RKO (cell line): ENCODE measurements around the gene CELF3.
"Not testable (repeated sequence)": the region's sequence is repeated elsewhere in the genome, so short reads cannot be mapped to it uniquely, and the experiment has no call there.

Experiments
- DNase-seq: peaks from one replicate; pipeline ENCODE4 v3.0.0-alpha.2; 2016; ENCODE audit warnings: low spot score

The CELF3 gene

DNA sequence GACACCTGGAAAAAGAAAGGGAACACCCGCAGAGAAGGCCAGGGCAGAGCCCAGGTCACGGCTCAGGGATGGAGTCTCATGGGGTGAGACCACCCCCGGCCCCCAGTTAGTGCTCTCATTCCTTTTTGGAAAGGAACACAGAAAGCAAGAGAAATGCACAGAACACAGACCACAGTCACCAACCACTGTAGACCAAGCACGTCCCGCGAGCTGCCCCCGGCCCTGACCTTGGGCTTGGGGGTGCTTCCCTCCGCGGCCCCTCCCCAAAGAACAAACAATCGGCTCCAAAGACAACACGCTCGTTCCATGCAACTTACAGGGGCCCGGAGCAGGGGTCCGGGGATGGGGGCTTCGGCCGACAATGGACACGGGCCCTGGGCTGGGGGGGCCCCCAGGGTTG, 12.8 kb downstream of the CELF3 start:
- no peak for DNase-seq

DNA sequence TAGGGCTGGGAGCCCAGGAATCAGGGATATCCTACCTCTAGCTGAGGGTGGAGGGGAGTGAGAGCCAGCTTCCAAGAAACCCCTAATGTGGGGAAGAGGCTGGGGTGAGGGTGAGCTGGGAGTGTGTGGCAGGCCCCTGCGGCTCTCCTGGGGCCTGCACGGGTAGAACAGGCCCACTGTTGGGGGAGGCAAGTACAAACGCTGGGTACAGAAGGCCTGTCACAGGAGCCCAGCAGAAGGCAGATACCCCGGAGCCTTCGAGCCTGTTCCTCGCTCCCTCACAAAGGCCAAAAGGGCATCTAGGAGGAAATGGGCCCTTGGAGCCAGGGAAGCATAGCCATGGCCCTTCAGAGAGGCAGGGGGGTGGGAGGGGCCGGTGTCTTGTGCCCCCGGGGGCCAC, 13.7 kb downstream of the CELF3 start:
- no peak for DNase-seq

DNA sequence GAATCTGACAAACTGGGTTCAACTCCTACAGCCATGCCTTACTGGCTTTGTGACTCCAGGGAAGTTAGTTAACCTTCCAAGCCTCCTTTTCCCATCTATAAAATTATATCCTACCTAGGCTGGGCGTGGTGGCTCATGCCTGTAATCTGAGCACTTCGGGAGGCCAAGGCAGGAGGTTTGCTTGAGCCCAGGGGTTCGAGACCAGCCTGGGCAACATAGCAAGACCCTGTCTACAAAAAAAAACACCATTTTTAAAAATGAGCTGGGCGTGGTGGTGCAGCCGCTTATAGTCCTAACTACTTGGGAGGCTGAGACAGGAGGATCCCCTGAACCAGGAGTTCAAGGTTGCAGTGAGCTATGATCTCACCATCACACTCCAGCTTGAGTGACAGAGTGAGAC, 15.1 kb downstream of the CELF3 start:
- no peak for DNase-seq

DNA sequence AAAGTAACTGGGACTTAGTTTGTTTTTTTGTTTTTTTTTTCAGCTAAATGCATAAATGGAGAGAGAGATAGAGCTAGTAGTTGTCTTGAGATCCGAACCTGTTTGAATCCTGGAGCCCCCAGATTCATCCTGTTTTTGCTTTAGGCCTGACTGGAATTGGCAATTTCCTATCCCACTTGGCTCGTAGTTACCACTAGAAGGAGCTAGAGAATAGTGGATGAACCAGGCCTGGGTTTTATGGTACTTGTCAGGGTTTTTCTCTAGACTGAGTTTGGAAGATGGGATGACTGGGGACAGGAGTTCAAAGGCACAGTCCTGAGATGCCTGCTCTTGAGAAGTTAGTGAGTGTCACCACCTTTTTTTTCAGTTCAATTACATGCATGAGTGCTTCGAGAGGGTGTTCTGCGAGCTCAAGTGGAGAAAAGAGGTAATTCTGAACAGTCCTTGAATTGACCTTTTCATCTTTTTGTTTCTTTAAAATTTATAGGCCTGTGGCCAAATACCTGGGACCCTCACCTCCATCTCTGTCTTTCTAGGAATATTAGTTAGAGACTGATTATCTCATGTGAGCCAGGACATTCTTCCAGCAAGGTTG, 23.4 kb downstream of the CELF3 start:
- peak; percentile 61 for DNase-seq

DNA sequence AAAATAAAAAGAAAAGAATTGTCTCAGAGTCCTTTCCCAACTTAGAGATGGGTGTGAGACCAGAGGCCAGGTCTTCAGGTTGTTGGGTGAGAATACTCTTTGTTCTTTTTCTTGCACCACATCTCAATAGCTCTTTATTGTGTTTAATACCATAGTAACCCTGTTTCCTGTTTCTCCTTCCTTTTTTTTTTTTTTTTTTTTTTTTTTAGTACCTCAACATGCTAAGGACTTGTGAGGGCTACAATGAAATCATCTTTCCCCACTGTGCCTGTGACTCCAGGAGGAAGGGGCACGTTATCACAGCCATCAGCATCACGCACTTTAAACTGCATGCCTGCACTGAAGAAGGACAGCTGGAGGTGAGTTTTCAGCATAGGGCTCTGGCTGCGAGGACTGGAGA, 24.4 kb downstream of the CELF3 start:
- no peak for DNase-seq

DNA sequence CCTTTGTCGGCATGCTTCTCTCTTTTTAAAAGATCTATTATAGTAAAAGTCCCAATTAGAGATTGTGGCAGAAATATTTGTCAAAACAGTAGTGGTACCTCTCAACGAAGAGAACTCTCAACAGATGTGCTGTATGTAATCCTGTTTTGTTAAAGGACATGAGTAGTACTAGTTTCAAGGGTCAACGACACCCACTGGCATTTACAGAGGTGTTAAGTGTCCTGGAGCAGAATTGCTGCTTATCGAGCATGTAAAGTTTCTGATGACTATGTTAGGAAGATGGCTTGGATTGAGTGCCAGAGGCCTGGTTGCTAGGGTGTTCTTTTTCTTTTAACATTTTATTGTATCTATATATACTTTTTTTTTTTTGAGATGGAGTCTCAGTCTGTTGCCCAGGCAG, 27.1 kb downstream of the CELF3 start:
- DNase-seq = no peak

DNA sequence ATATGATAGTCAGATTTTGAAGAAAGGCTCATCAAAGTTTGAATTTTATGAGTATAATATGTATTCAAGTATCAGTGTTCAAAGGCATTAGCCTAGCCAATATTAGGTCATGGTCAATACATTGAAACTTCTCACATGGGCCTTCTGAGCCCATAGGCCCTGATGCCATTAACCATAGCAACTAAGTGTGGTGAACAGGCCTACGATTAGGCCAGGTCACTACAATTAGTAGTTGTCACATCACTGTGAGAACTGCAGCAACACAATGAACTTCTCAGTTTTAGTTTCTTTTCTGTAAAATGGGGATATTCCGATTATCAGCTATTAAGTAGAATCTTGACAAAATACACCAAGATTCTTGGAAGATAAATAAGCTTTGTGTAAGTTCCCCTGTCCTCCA, 30.0 kb downstream of the CELF3 start:
- no peak for DNase-seq

DNA sequence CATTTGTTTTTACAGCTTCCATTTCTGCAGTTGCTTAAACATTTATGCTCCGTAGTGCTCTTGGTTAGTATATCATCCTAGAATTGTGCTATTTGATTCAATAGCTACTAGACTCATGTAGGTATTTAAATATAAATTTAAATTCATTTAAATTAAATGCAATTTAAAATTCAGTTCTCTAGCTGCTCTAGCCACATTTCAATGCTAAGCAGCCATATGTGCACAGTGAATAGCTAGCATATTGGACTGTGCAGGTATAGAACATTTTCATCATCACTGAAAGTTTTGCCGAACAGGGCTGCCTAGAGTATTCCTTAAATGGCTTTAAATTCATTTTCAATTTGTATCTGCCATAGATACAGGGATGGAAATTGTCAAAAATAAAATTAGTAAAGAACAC, 32.5 kb downstream of the CELF3 start:
- DNase-seq = no peak

DNA sequence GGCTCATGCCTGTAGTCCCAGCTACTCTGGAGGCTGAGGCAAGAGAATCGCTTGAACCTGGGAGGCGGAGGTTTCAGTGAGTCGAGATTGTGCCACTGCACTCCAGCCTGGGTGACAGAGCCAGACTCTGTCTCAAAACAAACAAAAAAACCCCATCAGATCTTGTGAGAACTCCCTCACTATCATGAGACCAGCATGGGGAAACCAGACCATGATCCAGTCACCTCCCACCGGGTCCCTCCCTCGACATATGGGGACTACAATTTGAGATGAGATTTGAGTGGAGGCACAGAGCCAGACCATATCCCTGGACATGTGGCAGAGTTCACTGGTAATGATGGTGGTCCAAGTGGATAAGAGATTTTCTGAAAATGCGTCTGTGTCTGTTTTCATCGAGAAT, 33.7 kb downstream of the CELF3 start:
- not testable (repeated sequence) for DNase-seq

DNA sequence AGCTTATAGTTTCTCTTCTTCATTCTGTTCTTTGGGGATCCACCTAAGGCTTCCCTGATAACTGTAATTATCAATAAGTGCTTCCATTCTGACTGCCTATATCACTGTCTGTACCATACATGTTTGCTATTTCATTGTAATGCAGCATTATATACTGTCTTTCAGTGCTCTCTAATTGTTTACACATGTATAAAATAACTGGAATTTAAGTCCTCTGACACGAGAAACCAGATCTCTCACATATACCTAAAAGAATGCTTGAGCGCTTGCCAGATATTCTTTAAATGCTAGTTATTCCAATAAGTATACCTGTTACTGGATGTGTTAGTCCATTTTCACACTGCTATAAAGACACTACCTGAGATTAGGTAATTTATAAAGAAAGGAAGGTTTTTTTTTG, 34.7 kb downstream of the CELF3 start:
- no peak for DNase-seq

DNA sequence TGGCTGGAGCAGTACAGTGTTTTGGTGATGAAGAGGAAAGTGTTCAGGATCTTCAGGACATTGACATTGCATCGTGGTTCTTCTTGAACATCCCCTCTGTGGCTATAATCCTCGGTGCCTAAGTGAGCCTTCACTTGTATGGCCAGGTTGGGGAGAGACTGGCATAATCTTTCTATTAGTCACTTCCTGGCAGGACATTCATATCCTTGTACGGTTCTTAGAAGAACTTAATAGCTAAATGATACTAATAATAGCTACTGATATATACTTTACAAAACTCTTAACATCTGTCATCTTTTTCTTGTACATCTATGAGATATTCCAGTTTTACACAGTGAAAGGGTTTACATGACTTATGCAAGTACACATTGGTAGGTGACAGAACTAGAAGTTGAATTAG, 35.8 kb downstream of the CELF3 start:
- DNase-seq = peak; percentile 74

DNA sequence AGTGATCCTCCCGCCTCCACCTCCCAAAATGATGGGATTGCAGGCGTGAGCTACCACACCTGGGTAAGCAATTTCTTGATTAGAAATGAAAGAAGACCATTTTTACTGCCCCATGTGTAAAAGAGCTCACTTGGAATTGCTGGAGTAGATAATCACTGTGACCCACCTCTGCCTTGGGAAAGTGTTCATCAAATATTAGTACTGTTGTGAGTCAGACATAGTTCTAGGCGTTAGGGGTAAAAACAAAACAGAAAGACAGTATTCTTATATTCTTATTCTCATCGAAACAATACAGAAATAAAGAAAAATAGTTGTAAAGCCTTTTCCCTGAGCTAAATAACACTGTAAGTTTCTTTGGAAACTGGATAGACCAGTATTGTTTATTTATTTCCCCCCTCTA, 36.2 kb downstream of the CELF3 start:
- no peak for DNase-seq

DNA sequence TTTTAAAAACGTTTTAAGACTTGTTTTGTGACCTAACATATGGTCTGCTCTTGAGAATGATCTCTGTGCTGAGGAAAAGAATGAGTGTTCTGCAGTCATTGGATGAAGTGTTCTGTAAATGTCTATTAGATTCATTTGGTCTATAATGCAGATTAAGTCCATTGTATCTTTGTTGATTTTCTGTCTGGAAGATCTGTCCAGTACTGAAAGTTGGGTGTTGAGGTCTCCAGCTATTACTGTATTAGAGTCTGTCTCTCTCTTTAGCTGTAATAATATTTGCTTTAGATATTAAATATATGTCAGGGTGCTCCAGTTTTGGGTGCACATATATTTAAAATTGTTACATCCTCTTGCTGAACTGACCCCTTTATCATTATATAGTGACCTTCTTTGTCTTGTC, 43.2 kb downstream of the CELF3 start:
- DNase-seq = no peak

DNA sequence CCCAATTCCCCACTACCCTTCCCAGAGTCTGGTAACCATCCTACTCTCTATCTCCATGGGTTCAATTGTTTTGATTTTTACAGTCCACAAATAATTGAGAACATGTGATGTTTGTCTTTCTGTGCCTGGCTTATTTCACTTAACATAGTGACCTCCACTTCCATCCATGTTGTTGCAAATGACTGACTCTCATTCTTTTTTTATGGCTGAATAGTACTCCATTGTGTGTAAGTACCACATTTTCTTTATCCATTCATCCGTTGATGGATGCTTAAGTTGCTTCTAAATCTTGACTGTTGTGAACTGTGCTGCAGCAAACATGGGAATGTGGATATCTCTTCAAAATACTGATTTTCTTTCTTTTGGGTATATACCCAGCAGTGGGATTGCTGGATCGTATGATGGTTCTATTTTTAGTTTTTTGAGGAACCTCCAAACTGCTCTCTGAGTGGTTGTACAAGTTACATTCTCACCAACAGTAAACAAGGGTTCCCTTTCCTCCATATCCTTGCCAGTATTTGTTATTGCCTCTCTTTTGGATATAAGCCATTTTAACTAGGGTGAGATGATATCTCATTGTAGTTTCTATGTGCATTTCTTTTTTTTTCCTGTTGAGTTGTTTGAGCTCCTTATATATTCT, 46.4 kb downstream of the CELF3 start:
- DNase-seq = not testable (repeated sequence)

DNA sequence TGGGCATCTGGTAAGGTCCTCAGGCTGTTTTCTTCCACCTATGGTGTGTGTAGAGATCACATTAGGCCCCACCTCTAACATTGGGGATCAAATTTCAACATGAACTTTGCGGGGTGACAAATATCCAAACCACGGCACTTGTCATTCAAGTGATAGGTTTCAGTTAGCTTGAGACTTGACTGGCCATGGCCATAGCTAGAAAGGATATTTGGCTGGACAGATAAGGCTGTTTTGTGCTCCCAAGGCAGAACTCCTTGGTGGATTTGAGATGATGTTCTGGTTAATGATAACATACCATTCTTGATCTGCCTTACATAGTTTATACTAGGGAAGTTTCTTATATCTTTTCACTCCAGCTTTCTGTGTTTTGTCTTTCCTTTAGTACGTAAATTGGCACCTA, 48.5 kb downstream of the CELF3 start:
- no peak for DNase-seq

DNA sequence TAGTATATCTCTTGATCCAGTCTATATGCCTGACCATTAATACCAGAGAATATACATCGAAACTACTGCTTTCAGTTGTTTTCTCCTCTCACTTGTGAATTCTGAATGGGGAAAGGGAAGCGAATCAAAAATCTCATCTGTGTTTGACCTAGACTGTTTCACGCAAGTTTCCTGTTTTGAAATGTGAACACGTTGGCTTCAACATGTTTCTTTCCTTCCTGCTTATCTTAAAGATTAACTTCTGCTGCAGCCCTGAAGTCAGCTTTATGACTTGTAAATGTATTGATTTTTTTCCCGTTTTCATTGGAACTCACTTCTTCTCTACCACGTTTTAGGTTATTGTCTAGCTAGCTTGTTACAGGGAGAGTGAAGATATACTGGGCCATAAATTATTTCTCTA, 54.9 kb downstream of the CELF3 start:
- no peak for DNase-seq

DNA sequence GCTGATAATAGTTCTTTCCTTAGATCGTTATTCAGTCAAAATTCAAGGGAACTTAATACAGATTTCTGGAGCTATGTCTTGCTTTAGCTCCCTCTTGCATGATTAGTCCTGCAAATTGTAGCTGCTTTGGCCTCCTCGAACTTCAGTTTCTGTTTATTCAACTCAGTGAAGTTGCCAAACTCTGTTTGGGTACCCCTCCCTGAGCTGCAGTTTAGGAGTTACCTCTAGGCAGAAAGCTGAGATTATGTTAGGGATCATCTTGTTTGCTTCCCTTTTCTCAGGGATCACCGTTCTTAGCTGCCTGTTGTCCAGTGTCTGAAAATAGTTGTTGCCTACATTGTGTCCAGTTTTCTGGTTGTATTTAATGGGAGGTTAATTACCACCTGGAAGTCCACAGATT, 61.2 kb downstream of the CELF3 start:
- no peak for DNase-seq

DNA sequence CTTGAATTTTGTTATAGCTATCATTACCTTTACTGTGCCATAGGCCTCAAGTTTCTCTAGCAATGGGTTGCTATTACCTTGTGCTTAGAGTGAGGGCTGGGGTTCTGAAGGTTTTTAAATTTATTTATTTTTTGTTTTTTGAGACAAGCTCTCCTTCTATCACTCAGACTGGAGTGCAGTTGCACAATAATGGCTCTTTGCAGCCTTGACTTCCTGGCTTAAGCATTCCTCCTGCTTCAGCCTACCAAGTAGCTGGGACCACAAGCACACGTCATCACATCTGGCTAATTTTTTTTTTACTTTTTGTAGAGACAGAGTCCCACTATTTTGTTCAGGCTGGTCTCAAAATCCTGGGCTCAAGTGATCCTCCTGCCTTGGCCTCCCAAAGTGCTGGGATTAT, 63.2 kb downstream of the CELF3 start:
- no peak for DNase-seq
